GM12873 (cell line): ENCODE data around the gene CNIH1.

ENCODE experiments used
- TF ChIP-seq, protein P1 (sequence below): IDR thresholded peaks from 2 replicates; pipeline ENCODE4 v1.5.1; 2012; ENCODE audit warnings: low read depth, mild to moderate bottlenecking, moderate library complexity, low read length, control low read depth; ENCODE audit not compliant: insufficient read depth; ENCODE audit errors: missing control alignments

CNIH1 gene

DNA sequence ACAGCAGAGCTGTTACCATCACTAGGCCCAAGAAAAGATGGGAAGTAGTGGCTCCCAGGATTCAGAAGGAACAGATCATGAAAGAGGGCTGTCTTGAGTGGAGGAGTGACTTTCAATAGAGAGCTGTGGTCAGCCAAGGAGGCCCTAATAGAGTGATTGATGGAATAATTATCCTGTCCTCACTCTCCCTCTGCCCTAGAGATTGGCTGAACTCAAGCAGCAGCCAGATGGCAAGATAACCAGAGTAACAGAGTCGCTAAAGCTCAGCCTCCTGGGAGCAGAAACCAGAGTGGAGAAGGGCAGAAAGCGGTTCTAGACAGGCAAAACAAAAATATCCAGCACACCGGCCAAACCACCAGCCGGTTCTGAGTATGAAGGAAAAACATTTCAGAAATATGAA is 24.5 kb upstream of the CNIH1 start:
- TF ChIP-seq, protein P1, sequence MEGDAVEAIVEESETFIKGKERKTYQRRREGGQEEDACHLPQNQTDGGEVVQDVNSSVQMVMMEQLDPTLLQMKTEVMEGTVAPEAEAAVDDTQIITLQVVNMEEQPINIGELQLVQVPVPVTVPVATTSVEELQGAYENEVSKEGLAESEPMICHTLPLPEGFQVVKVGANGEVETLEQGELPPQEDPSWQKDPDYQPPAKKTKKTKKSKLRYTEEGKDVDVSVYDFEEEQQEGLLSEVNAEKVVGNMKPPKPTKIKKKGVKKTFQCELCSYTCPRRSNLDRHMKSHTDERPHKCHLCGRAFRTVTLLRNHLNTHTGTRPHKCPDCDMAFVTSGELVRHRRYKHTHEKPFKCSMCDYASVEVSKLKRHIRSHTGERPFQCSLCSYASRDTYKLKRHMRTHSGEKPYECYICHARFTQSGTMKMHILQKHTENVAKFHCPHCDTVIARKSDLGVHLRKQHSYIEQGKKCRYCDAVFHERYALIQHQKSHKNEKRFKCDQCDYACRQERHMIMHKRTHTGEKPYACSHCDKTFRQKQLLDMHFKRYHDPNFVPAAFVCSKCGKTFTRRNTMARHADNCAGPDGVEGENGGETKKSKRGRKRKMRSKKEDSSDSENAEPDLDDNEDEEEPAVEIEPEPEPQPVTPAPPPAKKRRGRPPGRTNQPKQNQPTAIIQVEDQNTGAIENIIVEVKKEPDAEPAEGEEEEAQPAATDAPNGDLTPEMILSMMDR = no peak

DNA sequence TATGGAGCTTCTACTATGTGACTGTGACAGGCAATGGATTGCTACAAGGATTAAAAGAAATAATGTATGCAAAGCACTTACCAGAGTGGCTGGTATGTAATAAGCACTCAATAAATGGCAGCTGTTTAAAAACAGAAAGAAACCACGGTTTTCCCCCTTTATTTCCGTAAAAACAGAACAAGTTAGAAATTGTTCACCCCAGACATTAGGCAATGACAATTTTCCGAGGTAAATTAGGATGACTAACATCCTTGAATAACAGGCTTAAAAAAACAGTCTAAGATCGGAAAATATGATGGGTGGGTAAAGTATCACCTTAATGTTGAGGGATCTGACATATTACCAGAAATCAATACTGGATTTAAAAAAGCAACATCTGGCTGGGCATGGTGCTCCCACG is 20.9 kb upstream of the CNIH1 start:
- TF ChIP-seq, protein P1 = no peak

DNA sequence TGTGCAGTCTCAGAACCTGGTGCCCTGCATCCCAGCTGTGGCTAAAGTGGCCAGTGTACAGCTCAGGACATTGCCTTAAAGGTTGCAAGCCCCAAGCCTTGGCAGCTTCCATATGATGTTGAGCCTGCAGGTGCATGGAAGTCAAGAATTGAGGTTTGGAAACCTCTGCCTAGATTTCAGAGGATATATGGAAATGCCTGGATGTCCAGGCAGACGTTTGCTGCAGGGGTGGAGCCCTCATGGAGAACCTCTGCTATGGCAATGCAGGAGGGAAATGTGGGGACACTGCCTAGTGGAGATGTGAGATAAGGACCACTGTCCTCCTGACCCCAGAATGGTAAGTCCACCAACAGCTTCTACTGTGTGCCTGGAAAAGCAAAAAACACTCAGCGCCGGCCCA is 17.9 kb upstream of the CNIH1 start:
- TF ChIP-seq, protein P1 = no peak

DNA sequence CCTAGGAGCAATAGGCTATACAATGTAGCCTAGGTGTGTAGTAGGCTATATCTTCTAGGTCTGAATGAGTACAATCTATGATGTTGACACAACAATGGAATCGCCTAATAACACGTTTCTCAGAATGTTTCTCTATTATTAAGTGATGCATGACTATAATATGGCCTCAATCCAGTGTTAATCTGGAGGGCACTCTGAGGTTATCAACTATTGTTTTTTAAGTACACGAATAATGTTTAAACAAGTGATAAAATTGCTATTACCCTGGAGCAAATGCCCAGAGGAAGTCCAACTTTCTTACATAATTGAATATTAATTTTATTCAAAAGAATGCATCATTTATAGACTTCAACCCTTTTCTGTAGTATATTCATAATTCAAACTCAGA is 16.4 kb upstream of the CNIH1 start:
- TF ChIP-seq, protein P1 = no peak

DNA sequence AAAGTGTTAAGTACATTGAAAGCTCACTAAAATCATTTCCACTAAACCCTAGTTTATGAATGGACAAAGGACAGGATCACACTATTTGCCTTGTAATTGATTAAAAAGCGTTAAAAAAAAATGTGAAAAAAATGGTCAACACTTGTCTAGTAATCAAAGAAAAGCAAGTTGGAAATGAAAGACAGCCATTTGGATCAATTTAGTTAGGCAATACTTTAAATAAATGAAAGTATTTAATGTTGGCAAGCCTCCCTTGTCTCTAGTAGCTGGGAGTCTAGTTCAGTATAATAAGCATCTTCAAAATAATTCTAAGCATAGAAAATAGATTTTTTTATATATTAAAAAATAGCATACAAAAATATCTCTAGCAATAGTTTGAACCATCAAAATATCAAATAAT is 14.2 kb upstream of the CNIH1 start:
- TF ChIP-seq, protein P1 = no peak

DNA sequence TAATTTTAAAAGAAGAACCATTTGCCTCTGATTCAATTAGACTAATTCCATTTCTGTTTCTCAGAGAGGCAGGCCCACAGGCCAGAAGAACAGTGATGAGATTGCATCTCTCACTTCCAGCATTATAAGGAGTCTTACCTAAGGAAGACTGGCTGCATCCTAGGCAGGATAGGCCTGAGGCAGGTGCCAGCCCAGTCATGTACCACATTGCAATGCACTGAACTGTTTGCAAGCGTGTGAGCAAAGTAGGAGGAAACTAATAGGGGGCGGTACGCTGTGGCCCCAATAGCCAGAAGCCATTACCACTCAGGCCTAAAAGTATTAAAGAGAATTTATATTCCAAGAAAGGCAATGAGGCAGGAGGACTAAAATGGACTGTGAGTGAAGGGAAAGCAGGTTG is 12.1 kb upstream of the CNIH1 start:
- TF ChIP-seq, protein P1 = no peak

DNA sequence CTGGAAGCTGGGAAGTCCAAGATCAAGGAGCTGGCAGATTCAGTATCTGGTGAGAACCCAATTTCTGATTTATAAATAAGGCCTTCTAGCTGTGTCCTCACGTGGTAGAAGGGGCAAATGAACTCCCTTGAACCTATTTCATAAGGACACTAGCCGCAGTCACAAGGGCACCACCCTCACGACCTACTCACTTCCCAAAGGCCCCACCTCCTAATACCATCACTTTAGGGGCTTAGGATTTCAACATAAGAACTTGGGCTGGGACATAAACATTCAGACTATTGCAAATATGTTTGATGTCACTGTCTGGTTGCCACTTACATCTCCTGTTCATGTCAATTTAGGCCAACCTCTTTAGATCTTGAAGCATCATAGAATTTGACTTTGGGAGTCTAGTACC is 10.8 kb upstream of the CNIH1 start:
- TF ChIP-seq, protein P1 = no peak
